Adrenal gland (tissue), 5 donors: ENCODE measurements around the gene AKAP13.

Experiments used
- CTCF ChIP-seq, 6 experiments: fragments of 450-650 bp in 4 of 6; fragments of 200-600 bp in 2 of 6; sonication (generic) in 1 of 6; IDR thresholded peaks; 1 replicate in 5 of 6; 2 replicates in 1 of 6; pipeline versions ENCODE4 v1.5.1 to v1.8.0; 2016 to 2021; ENCODE audit warnings: antibody characterized with exemption in 6 of 6, mild to moderate bottlenecking in 2 of 6, moderate library complexity in 1 of 6
- POLR2A ChIP-seq, 2 donors: fragments of 450-650 bp; IDR thresholded peaks; one replicate each; pipeline ENCODE4 v1.6.1; 2017; ENCODE audit warnings: antibody characterized with exemption in 2 of 2, mild to moderate bottlenecking in 2 of 2, moderate library complexity in 1 of 2
- donor health status: DM: no; HTN: no; CAD: no.

GRCh38 chr15:85706779-85707518, 326.5 kb downstream of the AKAP13 start:
- TF ChIP-seq CTCF (IDR thresholded peaks at IDR 0.05) (no peak), POLR2A (IDR thresholded peaks at IDR 0.05) (no peak)
